Measurements from ENCODE around the gene ATP10A.

Gene ATP10A

GRCh38 chr15:25852027-25852426 lies 11.1 kb downstream of the ATP10A start:
- Mint-ChIP-seq H3K4me1 (peaks cover 35% of the 10 kb centered on the region), H3K9me3 (no peaks in the 10 kb centered on the region), H3K27ac (peak overlapping the region; percentile 9 to 27 (median 19)), H3K36me3 (ENCODE audit: low read depth) (no peaks in the 10 kb centered on the region), H3K4me3 (peak overlapping the region in 1 of 3 experiments; percentile 8), H3K27me3 (ENCODE audit: low read depth) (peaks cover 20% of the 10 kb centered on the region)
- TF ChIP-seq CTCF (IDR thresholded peaks at IDR 0.05; ENCODE audit: unreplicated experiment in 3 of 3), result no peak

- H3K4me1 Mint-ChIP-seq, result peaks cover 42% of the 10 kb centered on the region
- no peaks in the 10 kb centered on the region for H3K36me3 Mint-ChIP-seq (ENCODE audit: low read depth)
- no peaks in the 10 kb centered on the region for H3K9me3 Mint-ChIP-seq
- H3K27me3 Mint-ChIP-seq (ENCODE audit: low read depth), result peaks cover 22% of the 10 kb centered on the region
- peak overlapping the region; percentile 66 to 91 (median 84) for H3K27ac Mint-ChIP-seq
- H3K4me3 Mint-ChIP-seq, result peak overlapping the region; percentile 71 to 80 (median 77)
- TF ChIP-seq CTCF (IDR thresholded peaks at IDR 0.05; ENCODE audit: unreplicated experiment in 3 of 3), result no peak
Measured at GRCh38 chr15:25850154-25851111, 12.7 kb downstream of the ATP10A start.

GRCh38 chr15:25849157-25849921 lies 13.8 kb downstream of the ATP10A start:
- Mint-ChIP-seq H3K4me3 (peak overlapping the region; percentile 38 to 71 (median 69)), H3K27ac (peak overlapping the region; percentile 66 to 87 (median 84)), H3K27me3 (ENCODE audit: low read depth) (peaks cover 27% of the 10 kb centered on the region), H3K4me1 (peaks cover 49% of the 10 kb centered on the region), H3K36me3 (ENCODE audit: low read depth) (no peaks in the 10 kb centered on the region), H3K9me3 (no peaks in the 10 kb centered on the region)
- TF ChIP-seq CTCF (IDR thresholded peaks at IDR 0.05; ENCODE audit: unreplicated experiment in 3 of 3), result no peak

GRCh38 chr15:25848784-25849156 lies 14.4 kb downstream of the ATP10A start:
- H3K27me3 Mint-ChIP-seq (ENCODE audit: low read depth), result peaks cover 28% of the 10 kb centered on the region
- no peaks in the 10 kb centered on the region for H3K9me3 Mint-ChIP-seq
- H3K4me1 Mint-ChIP-seq, result peaks cover 55% of the 10 kb centered on the region
- H3K27ac Mint-ChIP-seq, result peak overlapping the region in 2 of 3 experiments; percentile 84 to 87
- no peak for TF ChIP-seq CTCF (IDR thresholded peaks at IDR 0.05; ENCODE audit: unreplicated experiment in 3 of 3)
- no peaks in the 10 kb centered on the region for H3K36me3 Mint-ChIP-seq (ENCODE audit: low read depth)
- peak overlapping the region; percentile 40 to 71 (median 47) for H3K4me3 Mint-ChIP-seq

- H3K27me3 Mint-ChIP-seq (ENCODE audit: low read depth), result peaks cover 30% of the 10 kb centered on the region
- peaks cover 59% of the 10 kb centered on the region for H3K4me1 Mint-ChIP-seq
- no peak overlapping the region for H3K4me3 Mint-ChIP-seq
- H3K9me3 Mint-ChIP-seq, result no peaks in the 10 kb centered on the region
- TF ChIP-seq CTCF (IDR thresholded peaks at IDR 0.05; ENCODE audit: unreplicated experiment in 3 of 3), result no peak
- peak overlapping the region in 1 of 3 experiments; percentile 84 for H3K27ac Mint-ChIP-seq
- no peaks in the 10 kb centered on the region for H3K36me3 Mint-ChIP-seq (ENCODE audit: low read depth)
Measured at GRCh38 chr15:25848325-25848724, 14.8 kb downstream of the ATP10A start.

Measured in nephron (organoid).